PC-3 (cell line): ENCODE data around the gene ELOVL4.

Experiments used
- EZH2 ChIP-seq: fragments of 300-600 bp; sonication (generic); IDR thresholded peaks from one replicate; pipeline ENCODE4 v1.6.1; 2017; ENCODE audit warnings: antibody characterized with exemption, mild to moderate bottlenecking, low read length; ENCODE audit not compliant: unreplicated experiment
- EZH2phosphoT487 ChIP-seq: fragments of 300-600 bp; sonication (generic); IDR thresholded peaks from 2 replicates; pipeline ENCODE4 v1.6.1; 2018; ENCODE audit warnings: mild to moderate bottlenecking, antibody characterized with exemption, low read length, borderline replicate concordance
- TF ChIP-seq, protein P1 (sequence below): fragments of 300-600 bp; sonication (generic); conservative IDR thresholded peaks from 2 replicates; pipeline ENCODE4 v1.5.1; 2017; ENCODE audit warnings: antibody characterized with exemption, low read depth, mild to moderate bottlenecking, low read length

DNA sequence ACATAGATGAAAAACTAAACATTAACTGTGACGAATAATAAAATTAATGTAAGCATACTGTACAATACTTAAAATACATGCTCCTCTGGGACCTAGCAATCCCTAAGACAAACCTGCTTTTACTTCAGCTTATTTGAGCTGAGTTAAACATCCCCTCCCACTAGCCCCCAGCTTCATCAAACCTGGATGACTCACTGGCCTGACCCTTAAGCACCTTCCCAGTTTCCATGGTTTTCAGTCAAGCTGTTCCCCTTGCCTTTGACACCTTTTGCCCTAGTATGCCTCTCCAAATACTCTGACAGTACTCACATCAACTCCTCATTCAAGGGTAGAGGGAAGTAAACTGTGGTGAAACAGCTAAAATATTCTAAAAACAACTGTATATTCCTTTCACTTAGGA is 4.2 kb downstream of the ELOVL4 start:
- no peak for TF ChIP-seq EZH2
- no peak for TF ChIP-seq EZH2phosphoT487
- TF ChIP-seq, protein P1, sequence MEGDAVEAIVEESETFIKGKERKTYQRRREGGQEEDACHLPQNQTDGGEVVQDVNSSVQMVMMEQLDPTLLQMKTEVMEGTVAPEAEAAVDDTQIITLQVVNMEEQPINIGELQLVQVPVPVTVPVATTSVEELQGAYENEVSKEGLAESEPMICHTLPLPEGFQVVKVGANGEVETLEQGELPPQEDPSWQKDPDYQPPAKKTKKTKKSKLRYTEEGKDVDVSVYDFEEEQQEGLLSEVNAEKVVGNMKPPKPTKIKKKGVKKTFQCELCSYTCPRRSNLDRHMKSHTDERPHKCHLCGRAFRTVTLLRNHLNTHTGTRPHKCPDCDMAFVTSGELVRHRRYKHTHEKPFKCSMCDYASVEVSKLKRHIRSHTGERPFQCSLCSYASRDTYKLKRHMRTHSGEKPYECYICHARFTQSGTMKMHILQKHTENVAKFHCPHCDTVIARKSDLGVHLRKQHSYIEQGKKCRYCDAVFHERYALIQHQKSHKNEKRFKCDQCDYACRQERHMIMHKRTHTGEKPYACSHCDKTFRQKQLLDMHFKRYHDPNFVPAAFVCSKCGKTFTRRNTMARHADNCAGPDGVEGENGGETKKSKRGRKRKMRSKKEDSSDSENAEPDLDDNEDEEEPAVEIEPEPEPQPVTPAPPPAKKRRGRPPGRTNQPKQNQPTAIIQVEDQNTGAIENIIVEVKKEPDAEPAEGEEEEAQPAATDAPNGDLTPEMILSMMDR, result no peak
